CD8-positive, alpha-beta memory T cell (primary cell): ENCODE measurements around the gene RTN4. TPM values are rescaled to one million over a fixed set of nuclear protein-coding genes. Genes with fewer than 3 reads are reported as not detected.
A peak's percentile ranks its signal among the peaks of the same experiment; 100 is the strongest.

ENCODE experiments used
- CTCF ChIA-PET: fragments of 350-600 bp; sonication (Branson Sonifier 250); formaldehyde crosslinking; loops from one replicate; lab custom pipeline; 2021; ENCODE audit warnings: antibody characterized with exemption; lab: Charles Lee
- POLR2A ChIA-PET: fragments of 350-600 bp; sonication (Branson Sonifier 250); formaldehyde crosslinking; loops from one replicate; lab custom pipeline; 2021; ENCODE audit warnings: antibody characterized with exemption; lab: Charles Lee
- DNase-seq, 5 donors: peaks; one replicate each; pipeline versions ENCODE4 v3.0.0 to v3.0.0-alpha.2; 2020 to 2022; ENCODE audit warnings: mixed read lengths in 1 of 5
- H3K27ac ChIP-seq: one replicate; pipeline ENCODE4 v1.7.0; 2013; ENCODE audit warnings: low read depth, mild to moderate bottlenecking, low read length, moderate library complexity
- H3K27me3 ChIP-seq: 2 replicates; pipeline ENCODE4 v1.7.0; 2013; ENCODE audit warnings: low read length, mild to moderate bottlenecking; ENCODE audit not compliant: insufficient read depth, poor library complexity, severe bottlenecking
- H3K36me3 ChIP-seq: 2 replicates; pipeline ENCODE4 v1.7.0; 2013; ENCODE audit warnings: mild to moderate bottlenecking, low read length, moderate library complexity; ENCODE audit not compliant: insufficient read depth
- H3K4me1 ChIP-seq: 2 replicates; pipeline ENCODE4 v1.7.0; 2013; ENCODE audit warnings: mild to moderate bottlenecking, low read length, moderate library complexity; ENCODE audit not compliant: insufficient read depth
- H3K4me3 ChIP-seq: 2 replicates; pipeline ENCODE4 v1.7.0; 2013; ENCODE audit warnings: mild to moderate bottlenecking, low read length
- H3K9me3 ChIP-seq: 2 replicates; pipeline ENCODE4 v1.7.0; 2013; ENCODE audit warnings: mild to moderate bottlenecking, low read length
- H3K27ac Mint-ChIP-seq, 8 donors: one replicate each; pipeline ENCODE4 v1.8.0; 2020 to 2021; ENCODE audit warnings: mixed read lengths in 8 of 8, mild to moderate bottlenecking in 6 of 8, inconsistent platforms in 3 of 8, moderate library complexity in 3 of 8
- H3K27me3 Mint-ChIP-seq, 2 donors: one replicate each; pipeline ENCODE4 v1.8.0; 2020 to 2021; ENCODE audit warnings: mixed read lengths in 2 of 2, mild to moderate bottlenecking in 1 of 2, moderate library complexity in 1 of 2
- H3K36me3 Mint-ChIP-seq, 3 donors: one replicate each; pipeline ENCODE4 v1.8.0; 2020 to 2021; ENCODE audit warnings: mixed read lengths in 3 of 3, inconsistent platforms in 1 of 3, mild to moderate bottlenecking in 1 of 3
- H3K4me1 Mint-ChIP-seq, 3 donors: one replicate each; pipeline ENCODE4 v1.8.0; 2020 to 2021; ENCODE audit warnings: mixed read lengths in 3 of 3, inconsistent platforms in 1 of 3, mild to moderate bottlenecking in 1 of 3
- H3K4me3 Mint-ChIP-seq, 7 donors: one replicate each; pipeline ENCODE4 v1.8.0; 2020 to 2021; ENCODE audit warnings: mixed read lengths in 7 of 7, mild to moderate bottlenecking in 6 of 7, moderate library complexity in 4 of 7, inconsistent platforms in 2 of 7
- H3K9me3 Mint-ChIP-seq, 5 donors: one replicate each; pipeline ENCODE4 v1.8.0; 2020 to 2022; ENCODE audit warnings: mixed read lengths in 5 of 5, mild to moderate bottlenecking in 3 of 5, moderate library complexity in 2 of 5, inconsistent platforms in 1 of 5
- polyA plus RNA-seq: library from polyadenylated mRNA; unstranded; fragments of 300-500 nt; fragmentation: Illumina TruSeq; gene quantifications from one replicate; pipeline ENCODE4 v1.2.3, GENCODE V29; 2021
- total RNA-seq, 2 experiments: library from RNA; stranded (reverse); gene quantifications; one replicate each; pipeline ENCODE4 v1.2.3, GENCODE V29; 2021

Gene RTN4
- total RNA-seq (100 to 1,000 TPM; 105 to 110 TPM), polyA plus RNA-seq (100 TPM)

- ChIA-PET POLR2A (interaction anchor here (0.6 to 2.0 kb wide), 18 partner anchors 17 to 934 kb away, joined by 3 to 11 read pairs (median 3); partner anchors contain the start of genes CCDC88A, CFAP36, CLHC1 and RPS27A), CTCF (interaction anchor here (0.9 to 2.7 kb wide), 16 partner anchors 8 to 175 kb away, joined by 3 to 13 read pairs (median 4); no protein-coding TSS in a partner anchor)
- DNase-seq: peak; percentile 97 to 99 (median 98)
- Histone ChIP-seq H3K27me3 (no peaks in the 10 kb centered on the region), H3K36me3 (no peaks in the 10 kb centered on the region), H3K4me3 (peak within 1 kb of the TSS; percentile 94), H3K27ac (peak within 1 kb of the TSS; percentile 93), H3K9me3 (no peaks in the 10 kb centered on the region), H3K4me1 (peaks cover 56% of the 10 kb centered on the region)
- Mint-ChIP-seq H3K36me3 (peaks cover 0 to 18% (median 0%) of the 10 kb centered on the region in 3 donors), H3K27ac (peak within 1 kb of the TSS; percentile 91 to 100 (median 99)), H3K9me3 (no peaks in the 10 kb centered on the region), H3K27me3 (peaks cover 0 to 3% of the 10 kb centered on the region in 2 donors), H3K4me3 (peak within 1 kb of the TSS; percentile 97 to 100 (median 99)), H3K4me1 (peaks cover 68 to 79% (median 79%) of the 10 kb centered on the region in 3 donors)
Observed at GRCh38 chr2:55050100-55050994, at the start of gene RTN4. Gene RTN4, minus strand, starts transcription at chr2:55050451. Its CDS starts 151 bp downstream, at chr2:55050300.

- Mint-ChIP-seq H3K27ac (no peak overlapping the region), H3K4me3 (no peak overlapping the region), H3K27me3 (peaks cover 0 to 2% of the 10 kb centered on the region in 2 donors), H3K9me3 (no peaks in the 10 kb centered on the region), H3K36me3 (no peaks in the 10 kb centered on the region), H3K4me1 (no peaks in the 10 kb centered on the region)
- no peaks in the 10 kb centered on the region for H3K4me1 ChIP-seq
- H3K9me3 ChIP-seq: no peaks in the 10 kb centered on the region
- H3K27ac ChIP-seq: no peak overlapping the region
- ChIA-PET POLR2A (no interaction called here), CTCF (no interaction called here)
- no peak overlapping the region for H3K4me3 ChIP-seq
- no peaks in the 10 kb centered on the region for H3K27me3 ChIP-seq
- no peak for DNase-seq
- H3K36me3 ChIP-seq: no peaks in the 10 kb centered on the region
Observed at GRCh38 chr2:55099493-55099877, 49.2 kb upstream of the RTN4 start.

- no peaks in the 10 kb centered on the region for H3K27me3 ChIP-seq
- H3K4me1 Mint-ChIP-seq: peaks cover 2 to 8% (median 6%) of the 10 kb centered on the region in 3 donors
- no peaks in the 10 kb centered on the region for H3K9me3 Mint-ChIP-seq
- H3K27ac Mint-ChIP-seq: no peak overlapping the region
- CTCF ChIA-PET: no interaction called here
- H3K36me3 ChIP-seq: no peaks in the 10 kb centered on the region
- H3K27ac ChIP-seq: no peak overlapping the region
- peaks cover 2% of the 10 kb centered on the region for H3K4me1 ChIP-seq
- H3K4me3 Mint-ChIP-seq: no peak overlapping the region
- POLR2A ChIA-PET: no interaction called here
- H3K27me3 Mint-ChIP-seq: peaks cover 0 to 2% of the 10 kb centered on the region in 2 donors
- no peaks in the 10 kb centered on the region for H3K9me3 ChIP-seq
- no peaks in the 10 kb centered on the region for H3K36me3 Mint-ChIP-seq
- no peak overlapping the region for H3K4me3 ChIP-seq
- DNase-seq: no peak
Observed at GRCh38 chr2:55097461-55098410, 47.5 kb upstream of the RTN4 start.

GRCh38 chr2:55097082-55097460 lies 46.8 kb upstream of the RTN4 start:
- Histone ChIP-seq H3K27ac (no peak overlapping the region), H3K36me3 (no peaks in the 10 kb centered on the region), H3K4me1 (peaks cover 7% of the 10 kb centered on the region), H3K4me3 (no peak overlapping the region), H3K9me3 (no peaks in the 10 kb centered on the region), H3K27me3 (no peaks in the 10 kb centered on the region)
- no peak for DNase-seq
- Mint-ChIP-seq H3K4me1 (peaks cover 2 to 12% (median 11%) of the 10 kb centered on the region in 3 donors), H3K36me3 (no peaks in the 10 kb centered on the region), H3K27ac (no peak overlapping the region), H3K27me3 (peaks cover 0 to 2% of the 10 kb centered on the region in 2 donors), H3K4me3 (no peak overlapping the region), H3K9me3 (no peaks in the 10 kb centered on the region)
- CTCF ChIA-PET: no interaction called here
- POLR2A ChIA-PET: no interaction called here

GRCh38 chr2:55096586-55096985 lies 46.3 kb upstream of the RTN4 start:
- Histone ChIP-seq H3K27me3 (no peaks in the 10 kb centered on the region), H3K36me3 (no peaks in the 10 kb centered on the region), H3K4me3 (no peak overlapping the region), H3K4me1 (peaks cover 7% of the 10 kb centered on the region), H3K9me3 (no peaks in the 10 kb centered on the region), H3K27ac (no peak overlapping the region)
- H3K4me3 Mint-ChIP-seq: no peak overlapping the region
- H3K27ac Mint-ChIP-seq: no peak overlapping the region
- peaks cover 0 to 2% of the 10 kb centered on the region in 2 donors for H3K27me3 Mint-ChIP-seq
- H3K36me3 Mint-ChIP-seq: no peaks in the 10 kb centered on the region
- peaks cover 3 to 12% (median 11%) of the 10 kb centered on the region in 3 donors for H3K4me1 Mint-ChIP-seq
- no peak for DNase-seq
- POLR2A ChIA-PET: no interaction called here
- H3K9me3 Mint-ChIP-seq: no peaks in the 10 kb centered on the region
- CTCF ChIA-PET: no interaction called here

GRCh38 chr2:55093381-55093780 lies 43.1 kb upstream of the RTN4 start:
- Mint-ChIP-seq H3K9me3 (no peaks in the 10 kb centered on the region), H3K27me3 (no peaks in the 10 kb centered on the region), H3K36me3 (no peaks in the 10 kb centered on the region), H3K4me3 (no peak overlapping the region), H3K27ac (no peak overlapping the region), H3K4me1 (peaks cover 4 to 12% (median 11%) of the 10 kb centered on the region in 3 donors)
- no peak for DNase-seq
- Histone ChIP-seq H3K4me1 (peaks cover 7% of the 10 kb centered on the region), H3K27ac (no peak overlapping the region), H3K4me3 (no peak overlapping the region), H3K27me3 (no peaks in the 10 kb centered on the region), H3K36me3 (no peaks in the 10 kb centered on the region), H3K9me3 (no peaks in the 10 kb centered on the region)
- CTCF ChIA-PET: interaction anchor here (1.5 kb wide), 1 partner anchor 43 kb away, joined by 3 read pairs; the partner anchor contains the start of gene RTN4
- POLR2A ChIA-PET: no interaction called here

GRCh38 chr2:55092439-55092838 lies 42.2 kb upstream of the RTN4 start:
- Mint-ChIP-seq H3K4me3 (no peak overlapping the region), H3K9me3 (no peaks in the 10 kb centered on the region), H3K36me3 (no peaks in the 10 kb centered on the region), H3K4me1 (peaks cover 4 to 12% (median 11%) of the 10 kb centered on the region in 3 donors), H3K27ac (peak overlapping the region in 2 of 8 donors; percentile 20 to 47), H3K27me3 (no peaks in the 10 kb centered on the region)
- Histone ChIP-seq H3K4me1 (peaks cover 7% of the 10 kb centered on the region), H3K9me3 (no peaks in the 10 kb centered on the region), H3K27me3 (no peaks in the 10 kb centered on the region), H3K36me3 (no peaks in the 10 kb centered on the region), H3K27ac (no peak overlapping the region), H3K4me3 (no peak overlapping the region)
- DNase-seq: no peak
- ChIA-PET CTCF (no interaction called here), POLR2A (no interaction called here)
